A549 (cell line): ENCODE results near the gene VEGFC.

Source experiments
- BCL3 ChIP-seq: fragments of >200 bp; sonication (Bioruptor Twin); formaldehyde crosslinking; IDR thresholded peaks from 3 replicates; pipeline ENCODE4 v1.6.1; 2016
- CTCF ChIP-seq: fragments of >200 bp; sonication (Bioruptor Twin); formaldehyde crosslinking; IDR thresholded peaks from 3 replicates; pipeline ENCODE4 v1.5.1; 2016
- E2F6 ChIP-seq: IDR thresholded peaks from 2 replicates; pipeline ENCODE4 v1.6.1; 2012; ENCODE audit warnings: low read depth, borderline replicate concordance
- EP300 ChIP-seq, 2 experiments: fragments of >200 bp; sonication (Bioruptor Twin); formaldehyde crosslinking; IDR thresholded peaks; 2 replicates in 1 of 2; 3 replicates in 1 of 2; pipeline ENCODE4 v1.6.1; 2016 to 2017
- FOSL2 ChIP-seq, 2 experiments: fragments of 450-650 bp in 1 of 2; fragments of >200 bp in 1 of 2; sonication (Bioruptor Twin) in 1 of 2; formaldehyde crosslinking; IDR thresholded peaks; 2 replicates each; pipeline versions ENCODE4 v1.5.0 to v1.6.1; 2016 to 2020; ENCODE audit warnings: mild to moderate bottlenecking in 1 of 2, moderate library complexity in 1 of 2
- KDM1A ChIP-seq: fragments of 200-600 bp; sonication (generic); IDR thresholded peaks from 2 replicates; pipeline ENCODE4 v1.6.1; 2016; ENCODE audit warnings: low read depth, mild to moderate bottlenecking
- MAX ChIP-seq: IDR thresholded peaks from 2 replicates; pipeline ENCODE4 v1.6.1; 2012
- NFE2L2 ChIP-seq: fragments of 150-350 bp; conservative IDR thresholded peaks from 2 replicates; pipeline ENCODE4 v1.6.1; 2014; ENCODE audit warnings: low read length
- POLR2A ChIP-seq: IDR thresholded peaks from 2 replicates; pipeline ENCODE4 v1.6.1; 2012; ENCODE audit warnings: mild to moderate bottlenecking, low read length
- RNF2 ChIP-seq: fragments of 200-600 bp; sonication (generic); IDR thresholded peaks from 2 replicates; pipeline ENCODE4 v1.6.1; 2016; ENCODE audit warnings: low read depth, mild to moderate bottlenecking, antibody characterized with exemption, moderate library complexity, borderline replicate concordance
- USF2 ChIP-seq: fragments of 450-650 bp; IDR thresholded peaks from 2 replicates; pipeline ENCODE4 v1.6.1; 2014; ENCODE audit warnings: antibody characterized with exemption
- ZFP36 ChIP-seq: fragments of 450-650 bp; IDR thresholded peaks from 2 replicates; pipeline ENCODE4 v1.6.1; 2014; ENCODE audit warnings: borderline replicate concordance; ENCODE audit not compliant: partially characterized antibody

GRCh38 chr4:176760471-176760870 lies 32.3 kb downstream of the VEGFC start:
- no peak for TF ChIP-seq E2F6
- no peak for TF ChIP-seq NFE2L2
- no peak for TF ChIP-seq CTCF
- no peak for TF ChIP-seq FOSL2 (IDR thresholded peaks at IDR 0.05)
- TF ChIP-seq FOSL2 (CRISPR knock-in tag; IDR thresholded peaks at IDR 0.05): no peak
- TF ChIP-seq BCL3: no peak
- no peak for TF ChIP-seq EP300 (IDR thresholded peaks at IDR 0.05)
- TF ChIP-seq POLR2A: no peak
- TF ChIP-seq RNF2: no peak
- no peak for TF ChIP-seq ZFP36
- no peak for TF ChIP-seq USF2
- TF ChIP-seq KDM1A: no peak
- no peak for TF ChIP-seq MAX
